Astrocyte (in vitro differentiated cells and primary cell): ENCODE data around the gene KRT79. TPM values are rescaled to one million over a fixed set of nuclear protein-coding genes. Genes with fewer than 3 reads are reported as not detected.

Experiments
- DNase-seq: peaks from one replicate; pipeline ENCODE4 v3.0.0-alpha.2; 2010; ENCODE audit warnings: low read depth
- FAIRE-seq: peaks from 2 replicates; lab custom pipeline; 2011; peaks lifted over from hg19 to GRCh38; lab: Jason Lieb, UNC
- H2AFZ ChIP-seq: 2 replicates; pipeline ENCODE4 v1.6.0; 2012; ENCODE audit warnings: low read depth, low read length, inconsistent platforms
- H3K27ac ChIP-seq: 2 replicates; pipeline ENCODE4 v1.5.1; 2011; ENCODE audit warnings: low read depth, low read length, inconsistent platforms
- H3K27me3 ChIP-seq: 2 replicates; pipeline ENCODE4 v1.6.0; 2011; ENCODE audit warnings: low read length, inconsistent platforms; ENCODE audit not compliant: insufficient read depth
- H3K36me3 ChIP-seq: 2 replicates; pipeline ENCODE4 v1.5.1; 2011; ENCODE audit warnings: low read length, inconsistent platforms; ENCODE audit not compliant: insufficient read depth
- H3K4me1 ChIP-seq: 2 replicates; pipeline ENCODE4 v1.5.1; 2011; ENCODE audit warnings: low read length, inconsistent platforms; ENCODE audit not compliant: insufficient read depth
- H3K4me2 ChIP-seq: 2 replicates; pipeline ENCODE4 v1.6.0; 2012; ENCODE audit warnings: low read length, inconsistent platforms
- H3K4me3 ChIP-seq: 2 replicates; pipeline ENCODE4 v1.5.1; 2011; ENCODE audit warnings: low read depth, mild to moderate bottlenecking, low read length, inconsistent platforms; ENCODE audit not compliant: insufficient read depth
- H3K79me2 ChIP-seq: 2 replicates; pipeline ENCODE4 v1.6.0; 2012; ENCODE audit warnings: mild to moderate bottlenecking, low read length, inconsistent platforms; ENCODE audit not compliant: insufficient read depth
- H3K9ac ChIP-seq: 2 replicates; pipeline ENCODE4 v1.6.0; 2012; ENCODE audit warnings: mild to moderate bottlenecking, low read length, inconsistent platforms
- H3K9me3 ChIP-seq: 2 replicates; pipeline ENCODE4 v1.5.1; 2012; ENCODE audit warnings: low read depth, mild to moderate bottlenecking, low read length, inconsistent platforms; ENCODE audit not compliant: insufficient read depth
- H4K20me1 ChIP-seq: 2 replicates; pipeline ENCODE4 v1.6.0; 2012; ENCODE audit warnings: low read length, inconsistent platforms; ENCODE audit not compliant: insufficient read depth
- H3K27ac Mint-ChIP-seq: one replicate; pipeline ENCODE4 v1.8.0; 2021; ENCODE audit warnings: mild to moderate bottlenecking, mixed read lengths; ENCODE audit not compliant: unreplicated experiment
- H3K27me3 Mint-ChIP-seq: one replicate; pipeline ENCODE4 v1.8.0; 2021; ENCODE audit warnings: low read depth, mixed read lengths; ENCODE audit not compliant: unreplicated experiment
- H3K36me3 Mint-ChIP-seq: one replicate; pipeline ENCODE4 v1.8.0; 2021; ENCODE audit warnings: low read depth, mixed read lengths; ENCODE audit not compliant: unreplicated experiment
- H3K4me1 Mint-ChIP-seq: one replicate; pipeline ENCODE4 v1.8.0; 2021; ENCODE audit warnings: low read depth, mixed read lengths; ENCODE audit not compliant: unreplicated experiment
- H3K4me3 Mint-ChIP-seq: one replicate; pipeline ENCODE4 v1.8.0; 2021; ENCODE audit warnings: mild to moderate bottlenecking, moderate library complexity, mixed read lengths; ENCODE audit not compliant: unreplicated experiment
- H3K9me3 Mint-ChIP-seq: one replicate; pipeline ENCODE4 v1.8.0; 2021; ENCODE audit warnings: mild to moderate bottlenecking, mixed read lengths; ENCODE audit not compliant: unreplicated experiment
- CTCF ChIP-seq: IDR thresholded peaks from 2 replicates; pipeline ENCODE4 v1.5.1; 2011; ENCODE audit warnings: low read depth, mild to moderate bottlenecking, inconsistent platforms, low read length, moderate library complexity; ENCODE audit not compliant: insufficient read depth
- EZH2 ChIP-seq: IDR thresholded peaks from 2 replicates; pipeline ENCODE4 v1.6.1; 2012; ENCODE audit warnings: mild to moderate bottlenecking, low read length, inconsistent platforms; ENCODE audit not compliant: insufficient read depth
- total RNA-seq: library from RNA; stranded (reverse); gene quantifications from 2 replicates; pipeline ENCODE4 v1.2.1, GENCODE V29; 2021

Gene KRT79
- total RNA-seq, 1 donor from 2014 or later: 0.50 TPM

- Mint-ChIP-seq H3K4me3 (peak overlapping the region; percentile 36), H3K27ac (peak overlapping the region; percentile 96)
- no peak for DNase-seq
Observed at GRCh38 chr12:52835271-52836041, 1.3 kb upstream of the KRT79 start.

GRCh38 chr12:52834727-52835001 lies 553 bp upstream of the KRT79 start:
- no peak for DNase-seq
- H3K4me1 ChIP-seq: peaks cover 39% of the 10 kb centered on the region
- H3K27me3 Mint-ChIP-seq: peaks cover 17% of the 10 kb centered on the region
- H3K36me3 ChIP-seq: no peaks in the 10 kb centered on the region
- H3K36me3 Mint-ChIP-seq: no peaks in the 10 kb centered on the region
- H3K9ac ChIP-seq: peak overlapping the region; percentile 75
- H3K27me3 ChIP-seq: no peaks in the 10 kb centered on the region
- no peak overlapping the region for H3K4me2 ChIP-seq
- no peak for TF ChIP-seq CTCF
- no peak for TF ChIP-seq EZH2
- H3K4me3 ChIP-seq: no peak overlapping the region
- H3K9me3 Mint-ChIP-seq: peaks cover 2% of the 10 kb centered on the region
- H3K9me3 ChIP-seq: no peaks in the 10 kb centered on the region
- H4K20me1 ChIP-seq: no peaks in the 10 kb centered on the region
- no peak for FAIRE-seq
- no peak overlapping the region for H3K4me3 Mint-ChIP-seq
- peaks cover 27% of the 10 kb centered on the region for H3K4me1 Mint-ChIP-seq
- no peak overlapping the region for H2AFZ ChIP-seq
- H3K27ac Mint-ChIP-seq: no peak overlapping the region
- no peaks in the 10 kb centered on the region for H3K79me2 ChIP-seq
- no peak overlapping the region for H3K27ac ChIP-seq

More at GRCh38 chr12:52835271-52836041, 1.3 kb upstream of the KRT79 start:
- Histone ChIP-seq H3K9ac (peak overlapping the region; percentile 75), H3K79me2 (no peaks in the 10 kb centered on the region), H2AFZ (peak overlapping the region; percentile 44), H3K9me3 (no peaks in the 10 kb centered on the region), H4K20me1 (no peaks in the 10 kb centered on the region), H3K4me3 (no peak overlapping the region), H3K4me1 (peaks cover 39% of the 10 kb centered on the region), H3K27me3 (no peaks in the 10 kb centered on the region), H3K36me3 (no peaks in the 10 kb centered on the region), H3K4me2 (peak overlapping the region; percentile 65), H3K27ac (peak overlapping the region; percentile 88)
- no peak for FAIRE-seq
- Mint-ChIP-seq H3K9me3 (peaks cover 2% of the 10 kb centered on the region), H3K27me3 (peaks cover 15% of the 10 kb centered on the region), H3K36me3 (no peaks in the 10 kb centered on the region), H3K4me1 (peaks cover 27% of the 10 kb centered on the region)
- TF ChIP-seq EZH2 (no peak), CTCF (no peak)
